ENCODE data around the gene HNF1A.

GRCh38 chr12:120943482-120943881 lies 34.9 kb upstream of the HNF1A start:
- TF ChIP-seq RAD21 (IDR thresholded peaks at IDR 0.05) (no peak), TAF1 (conservative IDR thresholded peaks at IDR 0.05) (no peak), HNF4A (conservative IDR thresholded peaks at IDR 0.05) (no peak), ATF3 (IDR thresholded peaks at IDR 0.05) (no peak), CTCF (IDR thresholded peaks at IDR 0.05; ENCODE audit: low read depth, low read length, missing input control) (no peak), YY1 (IDR thresholded peaks at IDR 0.05) (no peak), REST (IDR thresholded peaks at IDR 0.05) (no peak), EGR1 (IDR thresholded peaks at IDR 0.05; ENCODE audit: low read depth in 2 of 2) (no peak), MAX (IDR thresholded peaks at IDR 0.05) (no peak)
